B cell (primary cell): ENCODE data around the gene KAZN.

ENCODE experiments used
- EZH2 ChIP-seq: IDR thresholded peaks from 2 replicates; pipeline ENCODE4 v1.6.1; 2012; ENCODE audit warnings: borderline replicate concordance, low read depth, mild to moderate bottlenecking, moderate library complexity, low read length; ENCODE audit not compliant: insufficient read depth, poor library complexity, severe bottlenecking
- TF ChIP-seq, protein P1 (sequence below): fragments of 200-600 bp; IDR thresholded peaks from one replicate; pipeline ENCODE4 v1.8.0; 2022; ENCODE audit warnings: antibody characterized with exemption, mild to moderate bottlenecking

GRCh38 chr1:15152318-15153183, 554.1 kb downstream of the KAZN start:
- TF ChIP-seq, protein P1, sequence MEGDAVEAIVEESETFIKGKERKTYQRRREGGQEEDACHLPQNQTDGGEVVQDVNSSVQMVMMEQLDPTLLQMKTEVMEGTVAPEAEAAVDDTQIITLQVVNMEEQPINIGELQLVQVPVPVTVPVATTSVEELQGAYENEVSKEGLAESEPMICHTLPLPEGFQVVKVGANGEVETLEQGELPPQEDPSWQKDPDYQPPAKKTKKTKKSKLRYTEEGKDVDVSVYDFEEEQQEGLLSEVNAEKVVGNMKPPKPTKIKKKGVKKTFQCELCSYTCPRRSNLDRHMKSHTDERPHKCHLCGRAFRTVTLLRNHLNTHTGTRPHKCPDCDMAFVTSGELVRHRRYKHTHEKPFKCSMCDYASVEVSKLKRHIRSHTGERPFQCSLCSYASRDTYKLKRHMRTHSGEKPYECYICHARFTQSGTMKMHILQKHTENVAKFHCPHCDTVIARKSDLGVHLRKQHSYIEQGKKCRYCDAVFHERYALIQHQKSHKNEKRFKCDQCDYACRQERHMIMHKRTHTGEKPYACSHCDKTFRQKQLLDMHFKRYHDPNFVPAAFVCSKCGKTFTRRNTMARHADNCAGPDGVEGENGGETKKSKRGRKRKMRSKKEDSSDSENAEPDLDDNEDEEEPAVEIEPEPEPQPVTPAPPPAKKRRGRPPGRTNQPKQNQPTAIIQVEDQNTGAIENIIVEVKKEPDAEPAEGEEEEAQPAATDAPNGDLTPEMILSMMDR, result no peak
- no peak for TF ChIP-seq EZH2
